ENCODE results near the gene KLHL21.
A peak's percentile ranks its signal among the peaks of the same experiment; 100 is the strongest.
"Not testable (repeated sequence)": the region's sequence is repeated elsewhere in the genome, so short reads cannot be mapped to it uniquely, and the experiment has no call there.

KLHL21 gene

GRCh38 chr1:6578624-6579373 is 23.9 kb downstream of the KLHL21 start:
- H3K4me1 Mint-ChIP-seq (ENCODE audit: low read depth) = peaks cover 40% of the 10 kb centered on the region
- no peaks in the 10 kb centered on the region for H3K9me3 Mint-ChIP-seq
- H3K4me3 Mint-ChIP-seq = no peak overlapping the region
- intact Hi-C loops (cut with micrococcal nuclease) = loop anchor here (1.0 kb wide), 1 partner anchor 24 kb away; the partner anchor contains the start of gene NOL9
- H3K27ac Mint-ChIP-seq = peak overlapping the region; percentile 100
- H3K36me3 Mint-ChIP-seq (ENCODE audit: low read depth) = peaks cover 22% of the 10 kb centered on the region
- no peaks in the 10 kb centered on the region for H3K27me3 Mint-ChIP-seq

DNA sequence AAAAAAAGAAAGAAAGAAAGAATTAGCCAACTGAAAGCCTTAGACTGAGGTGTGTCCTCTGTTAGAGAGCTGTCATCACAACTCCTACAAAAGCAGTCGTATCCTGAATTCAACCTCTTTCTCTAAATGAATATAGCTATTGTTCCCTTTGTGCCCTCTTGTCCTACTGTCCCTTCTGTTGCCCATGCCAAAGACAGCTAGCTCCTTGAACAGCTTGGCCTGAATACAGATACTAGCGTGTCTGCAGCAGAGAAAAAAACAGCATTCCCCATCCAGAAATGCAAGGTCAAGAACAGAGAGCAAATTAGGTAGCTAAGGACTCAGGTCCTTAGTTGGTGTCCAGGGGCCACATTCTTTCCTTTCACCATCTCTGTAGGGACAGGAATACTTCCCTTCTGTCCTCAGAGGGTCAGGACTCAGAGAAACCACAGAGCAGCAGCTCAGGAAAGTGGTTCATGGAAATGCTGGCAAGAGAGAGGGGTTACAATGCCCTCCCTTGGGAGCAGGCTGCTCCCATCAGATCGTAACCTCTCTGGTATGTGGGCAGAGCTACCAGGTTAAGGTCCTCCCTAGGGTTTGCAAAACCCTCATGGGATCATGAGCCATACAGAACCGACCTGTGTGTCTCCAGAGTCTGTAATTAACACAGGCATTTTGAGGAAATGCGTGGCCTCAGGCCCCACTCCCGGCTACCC is 24.7 kb downstream of the KLHL21 start:
- H3K36me3 Mint-ChIP-seq (ENCODE audit: low read depth) = peaks cover 17% of the 10 kb centered on the region
- H3K27me3 Mint-ChIP-seq = peaks cover under 1% of the 10 kb centered on the region
- intact Hi-C loops (cut with micrococcal nuclease) = no loop called here
- H3K9me3 Mint-ChIP-seq = no peaks in the 10 kb centered on the region
- H3K4me1 Mint-ChIP-seq (ENCODE audit: low read depth) = peaks cover 39% of the 10 kb centered on the region
- no peak overlapping the region for H3K27ac Mint-ChIP-seq
- no peak overlapping the region for H3K4me3 Mint-ChIP-seq

- Mint-ChIP-seq H3K9me3 (peaks cover 11% of the 10 kb centered on the region), H3K36me3 (ENCODE audit: low read depth) (peaks cover 3% of the 10 kb centered on the region), H3K27ac (no peak overlapping the region), H3K27me3 (peaks cover 20% of the 10 kb centered on the region), H3K4me1 (ENCODE audit: low read depth) (peaks cover 10% of the 10 kb centered on the region), H3K4me3 (no peak overlapping the region)
- intact Hi-C loops (cut with micrococcal nuclease) = no loop called here
Measured at GRCh38 chr1:6574818-6575217, 27.9 kb downstream of the KLHL21 start.

DNA sequence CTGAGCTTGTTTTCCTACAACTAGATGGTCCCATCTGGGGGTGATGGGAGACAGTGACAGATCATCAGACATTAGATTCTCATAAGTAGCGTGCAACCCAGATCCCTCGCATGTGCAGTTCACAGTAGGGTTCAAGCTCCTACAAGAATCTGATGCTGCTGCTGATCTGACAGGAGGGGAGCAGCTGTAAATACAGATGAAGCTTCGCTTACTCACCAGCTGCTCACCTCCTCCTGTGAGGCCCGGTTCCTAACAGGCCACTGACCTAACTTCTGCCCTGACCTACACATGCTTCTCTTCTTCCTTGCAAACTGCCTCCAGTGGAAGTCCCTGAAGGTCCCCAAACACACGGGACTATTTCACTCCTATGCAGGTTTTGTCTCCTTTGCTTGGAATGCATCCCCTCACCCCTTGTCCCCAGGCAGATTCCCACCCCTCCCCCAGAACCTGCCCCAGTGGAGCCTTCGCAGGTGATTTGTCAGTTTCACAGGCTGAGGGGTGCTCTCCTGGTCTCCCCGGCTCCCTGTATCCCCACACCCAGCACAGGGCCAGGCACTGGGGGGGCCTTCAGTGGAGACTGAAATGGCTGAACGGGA is 28.5 kb downstream of the KLHL21 start:
- Mint-ChIP-seq H3K27ac (no peak overlapping the region), H3K27me3 (peaks cover 27% of the 10 kb centered on the region), H3K36me3 (ENCODE audit: low read depth) (no peaks in the 10 kb centered on the region), H3K4me3 (no peak overlapping the region), H3K9me3 (peaks cover 11% of the 10 kb centered on the region), H3K4me1 (ENCODE audit: low read depth) (peaks cover 4% of the 10 kb centered on the region)
- intact Hi-C loops (cut with micrococcal nuclease) = no loop called here

DNA sequence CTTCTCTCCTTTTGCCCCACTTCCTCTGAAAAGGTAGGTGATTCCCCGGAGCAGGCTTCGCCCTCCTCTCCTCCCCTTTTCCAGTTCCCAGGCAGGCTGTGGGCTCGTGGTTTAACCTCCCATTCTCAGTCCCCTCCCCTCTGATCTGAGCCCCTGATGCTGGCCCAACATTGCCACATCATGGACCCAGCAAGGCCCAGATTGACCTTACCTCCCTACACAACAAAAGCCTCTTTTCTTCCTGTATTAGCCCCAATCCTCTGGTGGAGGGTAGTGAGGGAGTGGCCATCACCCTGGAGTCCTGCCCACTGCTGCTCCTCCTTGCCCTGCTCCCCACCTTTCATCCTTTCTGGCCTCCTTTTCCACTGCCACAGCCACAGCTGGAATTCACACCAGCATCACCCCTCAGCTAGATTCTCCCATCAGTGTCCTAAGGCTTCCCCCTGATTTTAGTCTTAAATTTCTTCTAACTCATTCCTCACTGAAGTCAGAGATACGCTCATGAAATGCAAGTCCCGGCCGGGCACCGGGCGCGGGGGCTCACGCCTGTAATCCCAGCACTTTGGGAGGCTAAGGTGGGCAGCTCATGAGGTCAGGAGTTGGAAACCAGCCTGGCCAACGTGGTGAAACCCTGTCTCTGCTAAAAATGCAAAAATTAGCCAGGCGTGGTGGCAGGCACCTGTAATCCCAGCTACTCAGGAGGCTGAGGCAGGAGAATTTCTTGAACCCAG is 29.9 kb downstream of the KLHL21 start:
- H3K27ac Mint-ChIP-seq = no peak overlapping the region
- no peaks in the 10 kb centered on the region for H3K4me1 Mint-ChIP-seq (ENCODE audit: low read depth)
- H3K9me3 Mint-ChIP-seq = peaks cover 11% of the 10 kb centered on the region
- H3K36me3 Mint-ChIP-seq (ENCODE audit: low read depth) = no peaks in the 10 kb centered on the region
- H3K4me3 Mint-ChIP-seq = no peak overlapping the region
- H3K27me3 Mint-ChIP-seq = peaks cover 33% of the 10 kb centered on the region
- intact Hi-C loops (cut with micrococcal nuclease) = no loop called here

DNA sequence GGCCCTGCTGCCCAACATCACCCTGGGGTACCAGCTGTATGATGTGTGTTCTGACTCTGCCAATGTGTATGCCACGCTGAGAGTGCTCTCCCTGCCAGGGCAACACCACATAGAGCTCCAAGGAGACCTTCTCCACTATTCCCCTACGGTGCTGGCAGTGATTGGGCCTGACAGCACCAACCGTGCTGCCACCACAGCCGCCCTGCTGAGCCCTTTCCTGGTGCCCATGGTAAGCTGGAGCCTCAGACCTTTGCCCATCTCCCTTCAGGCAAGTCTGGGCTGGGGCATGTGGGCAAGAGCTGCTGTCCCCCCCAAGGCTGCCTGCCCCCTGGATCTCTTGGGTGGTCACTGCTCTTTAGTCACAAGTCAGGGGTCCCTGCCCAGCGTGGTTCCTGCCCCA is 31.7 kb downstream of the KLHL21 start:
- peaks cover 11% of the 10 kb centered on the region for H3K9me3 Mint-ChIP-seq
- H3K27ac Mint-ChIP-seq = no peak overlapping the region
- H3K4me1 Mint-ChIP-seq (ENCODE audit: low read depth) = no peaks in the 10 kb centered on the region
- H3K27me3 Mint-ChIP-seq = peaks cover 33% of the 10 kb centered on the region
- H3K4me3 Mint-ChIP-seq = no peak overlapping the region
- H3K36me3 Mint-ChIP-seq (ENCODE audit: low read depth) = no peaks in the 10 kb centered on the region
- intact Hi-C loops (cut with micrococcal nuclease) = no loop called here

- peaks cover 11% of the 10 kb centered on the region for H3K9me3 Mint-ChIP-seq
- no peaks in the 10 kb centered on the region for H3K36me3 Mint-ChIP-seq (ENCODE audit: low read depth)
- H3K27me3 Mint-ChIP-seq = peaks cover 33% of the 10 kb centered on the region
- no peak overlapping the region for H3K27ac Mint-ChIP-seq
- no peak overlapping the region for H3K4me3 Mint-ChIP-seq
- H3K4me1 Mint-ChIP-seq (ENCODE audit: low read depth) = no peaks in the 10 kb centered on the region
- intact Hi-C loops (cut with micrococcal nuclease) = no loop called here
Measured at GRCh38 chr1:6570100-6570499, 32.6 kb downstream of the KLHL21 start.

GRCh38 chr1:6569033-6569432 is 33.6 kb downstream of the KLHL21 start:
- intact Hi-C loops (cut with micrococcal nuclease) = no loop called here
- Mint-ChIP-seq H3K36me3 (ENCODE audit: low read depth) (no peaks in the 10 kb centered on the region), H3K4me3 (no peak overlapping the region), H3K4me1 (ENCODE audit: low read depth) (no peaks in the 10 kb centered on the region), H3K9me3 (peaks cover 11% of the 10 kb centered on the region), H3K27me3 (peaks cover 33% of the 10 kb centered on the region), H3K27ac (no peak overlapping the region)

DNA sequence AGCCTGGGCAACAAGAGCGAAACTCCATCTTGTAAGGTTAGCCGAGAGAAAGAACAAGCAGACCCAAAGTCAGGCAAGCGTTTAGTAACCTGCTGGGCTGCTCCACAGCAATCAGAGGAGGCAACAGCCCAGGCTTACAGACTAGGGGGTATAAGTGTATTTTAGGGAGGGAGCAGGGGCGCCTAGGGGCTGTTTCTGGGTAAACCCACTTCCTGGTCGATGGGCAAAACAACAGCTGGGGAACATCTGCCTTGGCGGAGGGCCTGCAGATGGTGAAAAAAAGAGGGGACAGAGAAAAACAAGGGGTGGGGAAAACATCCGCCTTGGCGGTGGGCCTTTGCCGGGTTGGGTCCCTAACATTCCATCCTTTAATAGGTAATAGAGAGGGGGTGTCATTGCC is 42.4 kb downstream of the KLHL21 start:
- peaks cover 9% of the 10 kb centered on the region for H3K27me3 Mint-ChIP-seq
- intact Hi-C loops (cut with micrococcal nuclease) = no loop called here
- no peak overlapping the region for H3K4me3 Mint-ChIP-seq
- no peaks in the 10 kb centered on the region for H3K4me1 Mint-ChIP-seq (ENCODE audit: low read depth)
- no peaks in the 10 kb centered on the region for H3K9me3 Mint-ChIP-seq
- H3K36me3 Mint-ChIP-seq (ENCODE audit: low read depth) = no peaks in the 10 kb centered on the region
- H3K27ac Mint-ChIP-seq = no peak overlapping the region

DNA sequence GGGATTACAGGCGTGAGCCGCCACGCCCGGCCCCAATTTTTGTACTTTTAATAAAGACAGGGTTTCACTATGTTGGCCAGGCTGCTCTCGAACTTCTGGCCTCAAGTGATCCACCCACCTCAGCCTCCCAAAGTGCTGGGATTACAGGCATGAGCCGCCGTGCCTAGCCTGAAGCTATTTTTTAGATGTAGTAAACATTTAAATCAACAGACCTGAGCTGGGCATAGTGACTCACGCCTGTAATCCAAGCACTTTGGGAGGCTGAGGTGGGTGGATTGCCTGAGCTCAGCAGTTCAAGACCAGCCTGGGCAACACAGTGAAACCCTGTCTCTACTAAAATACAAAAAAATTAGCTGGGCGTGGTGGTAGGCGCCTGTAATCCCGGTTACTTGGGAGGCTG is 43.5 kb downstream of the KLHL21 start:
- H3K9me3 Mint-ChIP-seq; H3K27me3 Mint-ChIP-seq; H3K27ac Mint-ChIP-seq; H3K4me3 Mint-ChIP-seq; H3K36me3 Mint-ChIP-seq (ENCODE audit: low read depth); H3K4me1 Mint-ChIP-seq (ENCODE audit: low read depth); intact Hi-C loops (cut with micrococcal nuclease): not testable (repeated sequence)

- peaks cover 9% of the 10 kb centered on the region for H3K27me3 Mint-ChIP-seq
- H3K4me3 Mint-ChIP-seq = no peak overlapping the region
- H3K27ac Mint-ChIP-seq = no peak overlapping the region
- no peaks in the 10 kb centered on the region for H3K36me3 Mint-ChIP-seq (ENCODE audit: low read depth)
- no peaks in the 10 kb centered on the region for H3K9me3 Mint-ChIP-seq
- intact Hi-C loops (cut with micrococcal nuclease) = no loop called here
- H3K4me1 Mint-ChIP-seq (ENCODE audit: low read depth) = peaks cover 8% of the 10 kb centered on the region
Measured at GRCh38 chr1:6557597-6557996, 45.1 kb downstream of the KLHL21 start.

DNA sequence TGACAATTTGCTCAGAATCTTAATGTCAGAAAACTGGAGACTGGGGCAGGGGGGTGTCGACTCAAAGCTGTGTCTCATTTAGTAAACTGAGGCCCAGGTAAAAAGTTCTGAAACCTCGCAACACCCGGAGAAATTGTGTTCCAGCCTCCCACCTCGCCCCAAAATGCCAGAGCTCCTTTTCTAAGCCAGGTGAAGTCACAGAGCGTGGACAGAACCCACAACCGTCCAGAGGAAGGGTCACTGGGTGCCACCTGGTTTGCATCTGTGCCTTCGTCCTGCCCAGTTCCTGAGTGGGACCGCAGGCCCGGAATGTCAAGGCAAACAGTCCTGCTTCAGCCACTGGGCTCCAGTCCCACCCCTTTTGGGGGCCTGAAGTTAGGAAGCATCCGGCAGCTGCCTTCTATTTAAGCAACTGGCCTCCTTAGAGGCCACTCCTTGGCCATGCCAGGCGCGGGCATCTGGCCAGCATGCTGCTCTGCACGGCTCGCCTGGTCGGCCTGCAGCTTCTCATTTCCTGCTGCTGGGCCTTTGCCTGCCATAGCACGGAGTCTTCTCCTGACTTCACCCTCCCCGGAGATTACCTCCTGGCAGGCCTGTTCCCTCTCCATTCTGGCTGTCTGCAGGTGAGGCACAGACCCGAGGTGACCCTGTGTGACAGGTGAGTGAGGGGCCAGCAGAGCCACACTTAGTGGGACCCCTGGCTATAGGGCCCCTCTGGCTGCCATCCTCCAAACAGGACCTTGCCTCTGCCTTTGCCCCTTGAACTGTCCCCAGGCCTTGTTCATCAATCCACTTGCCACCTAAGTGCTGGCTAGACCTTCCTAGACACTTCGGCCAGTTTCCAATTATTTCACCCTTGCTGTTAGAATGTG is 47.5 kb downstream of the KLHL21 start, which contains the start of gene TAS1R1:
Gene TAS1R1 (plus strand): TSS at position 401 of the 872 bp plus-strand sequence. CDS start 67 bp downstream, at position 468.
- Mint-ChIP-seq H3K27me3 (peaks cover 1% of the 10 kb centered on the region), H3K36me3 (ENCODE audit: low read depth) (peaks cover 12% of the 10 kb centered on the region), H3K9me3 (no peaks in the 10 kb centered on the region), H3K4me1 (ENCODE audit: low read depth) (peaks cover 16% of the 10 kb centered on the region), H3K27ac (peak within 1 kb of the TSS; percentile 60), H3K4me3 (peak within 1 kb of the TSS; percentile 76)
- intact Hi-C loops (cut with micrococcal nuclease) = loop anchor here (1.0 to 5.0 kb wide), 3 partner anchors 24 to 58 kb away; partner anchors contain the start of genes KLHL21, PHF13 and ZBTB48
